K562 (cell line): Measurements from ENCODE around the gene TRMT112. TPM values are rescaled to one million over a fixed set of nuclear protein-coding genes. Genes with fewer than 3 reads are reported as not detected.

Source experiments
- ARID2 ChIP-seq: fragments of 450-650 bp; IDR thresholded peaks from 2 replicates; pipeline ENCODE4 v1.6.1; 2017; ENCODE audit warnings: antibody characterized with exemption, mild to moderate bottlenecking
- CBX8 ChIP-seq: fragments of 200-600 bp; sonication (generic); IDR thresholded peaks from 2 replicates; pipeline ENCODE4 v1.6.1; 2012; ENCODE audit warnings: borderline replicate concordance, mixed run types, low read depth, mild to moderate bottlenecking, moderate library complexity, mixed read lengths, low read length, control low read depth, inconsistent platforms; ENCODE audit not compliant: poor library complexity, severe bottlenecking; ENCODE audit errors: extremely low read depth
- CCAR2 ChIP-seq: fragments of 200-400 bp; formaldehyde crosslinking; IDR thresholded peaks from 2 replicates; pipeline ENCODE4 v1.6.1; 2017; ENCODE audit warnings: mild to moderate bottlenecking, low read depth, low read length
- KLF6 ChIP-seq: fragments of 250-450 bp; sonication (Bioruptor Pico); IDR thresholded peaks from 2 replicates; pipeline ENCODE4 v1.4.0; 2020; ENCODE audit warnings: mild to moderate bottlenecking, moderate library complexity, borderline replicate concordance
- MTA2 ChIP-seq: fragments of 450-650 bp; IDR thresholded peaks from 2 replicates; pipeline ENCODE4 v1.6.1; 2016; ENCODE audit warnings: low read depth
- MTA3 ChIP-seq: fragments of 450-650 bp; formaldehyde crosslinking; IDR thresholded peaks from 2 replicates; pipeline ENCODE4 v1.6.1; 2017; ENCODE audit warnings: mild to moderate bottlenecking, borderline replicate concordance
- NFATC3 ChIP-seq: fragments of 450-650 bp; IDR thresholded peaks from 2 replicates; pipeline ENCODE4 v1.6.1; 2017; ENCODE audit warnings: mild to moderate bottlenecking
- PHB ChIP-seq: fragments of 250-450 bp; sonication (Bioruptor Pico); IDR thresholded peaks from 2 replicates; pipeline ENCODE4 v1.5.0; 2021
- PHF8 ChIP-seq: fragments of 200-600 bp; sonication (generic); IDR thresholded peaks from 2 replicates; pipeline ENCODE4 v1.6.1; 2012; ENCODE audit warnings: mixed run types, mild to moderate bottlenecking, inconsistent platforms, low read length, moderate library complexity, borderline replicate concordance
- POLR3A ChIP-seq: IDR thresholded peaks from 2 replicates; pipeline ENCODE4 v1.6.1; 2011; ENCODE audit warnings: borderline replicate concordance, mild to moderate bottlenecking, moderate library complexity; ENCODE audit not compliant: insufficient read length, insufficient read depth; ENCODE audit errors: extremely low read depth
- PTBP1 ChIP-seq: fragments of 200-400 bp; formaldehyde crosslinking; IDR thresholded peaks from 2 replicates; pipeline ENCODE4 v1.6.1; 2017; ENCODE audit warnings: low read depth, low read length
- SMARCA4 ChIP-seq: fragments of 450-650 bp; IDR thresholded peaks from 2 replicates; pipeline ENCODE4 v1.6.1; 2016
- SMARCA5 ChIP-seq: fragments of 450-650 bp; IDR thresholded peaks from 2 replicates; pipeline ENCODE4 v1.6.1; 2016
- SMC3 ChIP-seq: conservative IDR thresholded peaks from 2 replicates; pipeline ENCODE4 v1.6.1; 2011; ENCODE audit warnings: low read depth, low read length, improper control_type of control experiment; ENCODE audit not compliant: insufficient read depth
- TARDBP ChIP-seq: fragments of 450-650 bp; IDR thresholded peaks from 2 replicates; pipeline ENCODE4 v1.6.1; 2016
- TEAD1 ChIP-seq, 2 experiments: fragments of 450-650 bp in 1 of 2; sonication (generic) in 1 of 2; formaldehyde crosslinking; IDR thresholded peaks; 2 replicates each; pipeline versions ENCODE4 v1.4.0 to v1.8.0; 2020 to 2022; ENCODE audit warnings: mild to moderate bottlenecking in 2 of 2, missing genetic modification reagents in 1 of 2
- ZNF174 ChIP-seq: fragments of 250-450 bp; sonication (Bioruptor Pico); IDR thresholded peaks from 2 replicates; pipeline ENCODE4 v1.4.0; 2020; ENCODE audit warnings: mild to moderate bottlenecking
- ZNF311 ChIP-seq: fragments of 250-450 bp; sonication (Bioruptor Pico); IDR thresholded peaks from 2 replicates; pipeline ENCODE4 v1.4.0; 2020; ENCODE audit warnings: mild to moderate bottlenecking, moderate library complexity
- ZNF586 ChIP-seq: fragments of 450-650 bp; formaldehyde crosslinking; conservative IDR thresholded peaks from 2 replicates; pipeline ENCODE4 v1.4.0; 2020; ENCODE audit warnings: mild to moderate bottlenecking, moderate library complexity
- ZNF764 ChIP-seq: fragments of 250-450 bp; sonication (Bioruptor Pico); IDR thresholded peaks from 2 replicates; pipeline ENCODE4 v1.4.0; 2020; ENCODE audit warnings: low read depth, mild to moderate bottlenecking, moderate library complexity
- polyA plus RNA-seq, 8 experiments: library from polyadenylated mRNA; depleted of rRNA in 4 of 8; stranded (reverse) in 5 of 8; unstranded in 3 of 8; fragments of >200 nt; fragmentation: Nextera tagmentation in 2 of 8; fragmentation: Illumina TruSeq in 1 of 8; extraction: Ambion mirVana in 2 of 8; extraction: Trizol in 1 of 8; gene quantifications; 2 replicates each; pipeline versions ENCODE4 v1.2.1 to v1.2.3, GENCODE V29; 2011 to 2014; ENCODE audit warnings: inconsistent platforms in 1 of 8, missing spikeins in 1 of 8
- total RNA-seq, 7 experiments: library from RNA; depleted of rRNA in 6 of 7; stranded (reverse); fragments of >200 nt in 6 of 7; fragmentation: Illumina TruSeq in 2 of 7; extraction: Trizol in 2 of 7; gene quantifications; 2 replicates each; pipeline versions ENCODE4 v1.2.1 to v1.2.3, GENCODE V29; 2011 to 2021; ENCODE audit warnings: low replicate concordance in 1 of 7
- TF ChIP-seq, protein P1 (sequence below): sonication (generic); formaldehyde crosslinking; IDR thresholded peaks from 2 replicates; pipeline ENCODE4 v1.8.1; 2023; ENCODE audit warnings: mild to moderate bottlenecking, missing genetic modification reagents, moderate library complexity
- TF ChIP-seq, protein P2 (sequence below), 2 experiments: IDR thresholded peaks; 2 replicates each; pipeline ENCODE4 v1.6.1; 2012; ENCODE audit warnings: improper control_type of control experiment in 2 of 2, low read depth in 2 of 2, low read length in 2 of 2, borderline replicate concordance in 1 of 2
- TF ChIP-seq, protein P3 (sequence below): fragments of 250-450 bp; sonication (Bioruptor Pico); IDR thresholded peaks from 2 replicates; pipeline ENCODE4 v1.9.0; 2021; ENCODE audit warnings: mild to moderate bottlenecking, inconsistent platforms

The TRMT112 gene
- total and polyA plus RNA-seq, 9 of the 15 experiments (the other 6 are each of a cell fraction or from before 2014, with no cell fraction given), result 162 to 444 (median 300) TPM

DNA sequence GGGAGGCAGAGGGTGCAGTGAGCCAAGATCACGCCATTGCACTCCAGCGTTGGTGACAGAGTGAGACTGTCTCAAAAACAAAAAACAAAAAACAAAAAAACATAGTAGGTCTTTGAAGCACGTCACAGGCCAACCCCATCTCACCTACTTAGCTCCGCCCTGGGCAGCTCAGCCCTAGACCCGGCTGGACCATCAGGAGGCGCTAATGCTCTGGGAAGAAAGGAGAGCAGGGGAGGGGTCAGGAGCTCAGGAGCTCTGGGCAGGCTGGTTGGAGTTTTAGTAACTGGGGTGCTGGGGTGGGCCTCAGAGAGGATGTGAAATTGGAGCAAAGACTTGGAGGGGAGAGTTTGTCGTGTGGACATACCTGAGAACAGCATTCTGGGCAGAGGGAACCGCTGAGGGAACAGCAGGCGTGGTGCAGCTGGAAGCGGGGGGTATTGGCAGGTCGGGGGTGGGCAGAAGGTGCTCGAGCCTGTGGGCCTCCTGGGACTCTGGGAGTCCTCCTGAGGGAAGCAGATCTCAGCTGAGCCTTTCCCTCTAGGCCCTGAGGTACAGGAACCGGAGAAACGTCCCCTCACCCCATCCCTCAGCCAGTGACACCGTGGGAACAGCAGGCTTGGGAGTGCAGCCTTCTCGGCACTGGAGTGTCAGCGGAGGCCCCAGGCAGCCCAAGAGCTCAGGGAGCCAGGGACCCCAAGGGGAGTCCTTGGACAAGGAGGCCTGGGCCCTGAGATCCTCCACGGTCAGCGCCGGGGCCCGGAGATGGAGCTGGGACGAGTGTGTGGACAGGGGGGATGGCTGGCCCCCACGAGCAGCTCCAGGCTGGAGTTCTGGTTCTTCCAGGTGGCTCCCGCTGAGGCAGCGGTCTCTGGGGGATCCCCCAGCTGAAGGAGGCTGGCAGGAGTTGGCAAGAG, 39.4 kb upstream of the TRMT112 start (continued):
- no peak for TF ChIP-seq ZNF586 (CRISPR knock-in tag)
- TF ChIP-seq CBX8, result no peak
- TF ChIP-seq ZNF764 (CRISPR knock-in tag), result no peak
- TF ChIP-seq KLF6 (CRISPR knock-in tag), result no peak
- peak; percentile 54; the same call in 1 of the 2 replicates for TF ChIP-seq SMARCA4
- no peak for TF ChIP-seq NFATC3
- TF ChIP-seq ZNF174 (CRISPR knock-in tag), result no peak
- TF ChIP-seq SMARCA5, result no peak
- TF ChIP-seq PHF8, result no peak
- no peak for TF ChIP-seq MTA3
- TF ChIP-seq, protein P1, sequence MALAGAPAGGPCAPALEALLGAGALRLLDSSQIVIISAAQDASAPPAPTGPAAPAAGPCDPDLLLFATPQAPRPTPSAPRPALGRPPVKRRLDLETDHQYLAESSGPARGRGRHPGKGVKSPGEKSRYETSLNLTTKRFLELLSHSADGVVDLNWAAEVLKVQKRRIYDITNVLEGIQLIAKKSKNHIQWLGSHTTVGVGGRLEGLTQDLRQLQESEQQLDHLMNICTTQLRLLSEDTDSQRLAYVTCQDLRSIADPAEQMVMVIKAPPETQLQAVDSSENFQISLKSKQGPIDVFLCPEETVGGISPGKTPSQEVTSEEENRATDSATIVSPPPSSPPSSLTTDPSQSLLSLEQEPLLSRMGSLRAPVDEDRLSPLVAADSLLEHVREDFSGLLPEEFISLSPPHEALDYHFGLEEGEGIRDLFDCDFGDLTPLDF (CRISPR knock-in tag), result no peak
- TF ChIP-seq, protein P2, sequence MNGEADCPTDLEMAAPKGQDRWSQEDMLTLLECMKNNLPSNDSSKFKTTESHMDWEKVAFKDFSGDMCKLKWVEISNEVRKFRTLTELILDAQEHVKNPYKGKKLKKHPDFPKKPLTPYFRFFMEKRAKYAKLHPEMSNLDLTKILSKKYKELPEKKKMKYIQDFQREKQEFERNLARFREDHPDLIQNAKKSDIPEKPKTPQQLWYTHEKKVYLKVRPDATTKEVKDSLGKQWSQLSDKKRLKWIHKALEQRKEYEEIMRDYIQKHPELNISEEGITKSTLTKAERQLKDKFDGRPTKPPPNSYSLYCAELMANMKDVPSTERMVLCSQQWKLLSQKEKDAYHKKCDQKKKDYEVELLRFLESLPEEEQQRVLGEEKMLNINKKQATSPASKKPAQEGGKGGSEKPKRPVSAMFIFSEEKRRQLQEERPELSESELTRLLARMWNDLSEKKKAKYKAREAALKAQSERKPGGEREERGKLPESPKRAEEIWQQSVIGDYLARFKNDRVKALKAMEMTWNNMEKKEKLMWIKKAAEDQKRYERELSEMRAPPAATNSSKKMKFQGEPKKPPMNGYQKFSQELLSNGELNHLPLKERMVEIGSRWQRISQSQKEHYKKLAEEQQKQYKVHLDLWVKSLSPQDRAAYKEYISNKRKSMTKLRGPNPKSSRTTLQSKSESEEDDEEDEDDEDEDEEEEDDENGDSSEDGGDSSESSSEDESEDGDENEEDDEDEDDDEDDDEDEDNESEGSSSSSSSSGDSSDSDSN (IDR thresholded peaks at IDR 0.05; ENCODE audit: borderline replicate concordance in 1 of 2, low read depth in 2 of 2, low read length in 2 of 2), result 0 out of 4 replicates have a peak, but pooled peaks of 1 of the 2 experiments have one; percentile 23
- peak; percentile 35; the same call in 1 of the 2 replicates for TF ChIP-seq ARID2
- 0 out of 2 replicates have a peak, but pooled peaks have one; percentile 53 for TF ChIP-seq TARDBP
- TF ChIP-seq PHB (CRISPR knock-in tag), result no peak
- TF ChIP-seq SMC3, result peak; percentile 59
- TF ChIP-seq POLR3A, result no peak
- TF ChIP-seq PTBP1, result no peak
- TF ChIP-seq CCAR2, result no peak
- TF ChIP-seq, protein P3, sequence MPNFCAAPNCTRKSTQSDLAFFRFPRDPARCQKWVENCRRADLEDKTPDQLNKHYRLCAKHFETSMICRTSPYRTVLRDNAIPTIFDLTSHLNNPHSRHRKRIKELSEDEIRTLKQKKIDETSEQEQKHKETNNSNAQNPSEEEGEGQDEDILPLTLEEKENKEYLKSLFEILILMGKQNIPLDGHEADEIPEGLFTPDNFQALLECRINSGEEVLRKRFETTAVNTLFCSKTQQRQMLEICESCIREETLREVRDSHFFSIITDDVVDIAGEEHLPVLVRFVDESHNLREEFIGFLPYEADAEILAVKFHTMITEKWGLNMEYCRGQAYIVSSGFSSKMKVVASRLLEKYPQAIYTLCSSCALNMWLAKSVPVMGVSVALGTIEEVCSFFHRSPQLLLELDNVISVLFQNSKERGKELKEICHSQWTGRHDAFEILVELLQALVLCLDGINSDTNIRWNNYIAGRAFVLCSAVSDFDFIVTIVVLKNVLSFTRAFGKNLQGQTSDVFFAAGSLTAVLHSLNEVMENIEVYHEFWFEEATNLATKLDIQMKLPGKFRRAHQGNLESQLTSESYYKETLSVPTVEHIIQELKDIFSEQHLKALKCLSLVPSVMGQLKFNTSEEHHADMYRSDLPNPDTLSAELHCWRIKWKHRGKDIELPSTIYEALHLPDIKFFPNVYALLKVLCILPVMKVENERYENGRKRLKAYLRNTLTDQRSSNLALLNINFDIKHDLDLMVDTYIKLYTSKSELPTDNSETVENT (CRISPR knock-in tag), result no peak
- TF ChIP-seq MTA2, result 0 out of 2 replicates have a peak, but pooled peaks have one; percentile 26
- no peak for TF ChIP-seq ZNF311
- TF ChIP-seq TEAD1 (CRISPR knock-in tag; IDR thresholded peaks at IDR 0.05), result no peak
